ENCODE data around the gene FGD5. TPM values are rescaled to one million over a fixed set of nuclear protein-coding genes. Genes with fewer than 3 reads are reported as not detected.

FGD5 gene
- total and polyA plus RNA-seq, 2 donors (not counting 1 experiment from before 2014, with no cell fraction given), result not detected

DNA sequence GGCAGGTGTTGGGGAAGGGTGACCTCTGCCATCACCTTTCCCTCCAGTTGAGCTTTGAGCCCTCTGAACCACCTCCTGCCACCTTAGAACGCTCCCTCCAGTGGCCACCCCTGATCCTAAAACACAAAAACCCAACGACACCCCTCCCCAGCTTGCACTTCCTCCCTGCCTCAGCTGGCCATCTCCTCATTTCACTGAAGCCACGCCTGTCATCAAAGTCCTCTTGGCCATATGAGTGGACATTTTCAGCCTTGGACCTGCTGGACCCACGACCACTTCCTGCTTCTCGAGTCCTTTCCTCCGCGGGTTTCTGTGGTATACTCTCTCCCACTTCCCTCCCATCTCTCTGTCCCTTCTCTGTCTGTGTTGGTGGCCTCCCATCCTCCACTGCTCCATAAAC is 80.2 kb downstream of the FGD5 start:
- no peak overlapping the region for H3K9ac ChIP-seq (ENCODE audit: low read length)
- H3K27ac ChIP-seq (ENCODE audit: low read length in 2 of 2), result no peak overlapping the region
- H3K9me3 Mint-ChIP-seq (ENCODE audit: insufficient read depth), result peaks cover 1% of the 10 kb centered on the region
- TF ChIP-seq, protein P1, sequence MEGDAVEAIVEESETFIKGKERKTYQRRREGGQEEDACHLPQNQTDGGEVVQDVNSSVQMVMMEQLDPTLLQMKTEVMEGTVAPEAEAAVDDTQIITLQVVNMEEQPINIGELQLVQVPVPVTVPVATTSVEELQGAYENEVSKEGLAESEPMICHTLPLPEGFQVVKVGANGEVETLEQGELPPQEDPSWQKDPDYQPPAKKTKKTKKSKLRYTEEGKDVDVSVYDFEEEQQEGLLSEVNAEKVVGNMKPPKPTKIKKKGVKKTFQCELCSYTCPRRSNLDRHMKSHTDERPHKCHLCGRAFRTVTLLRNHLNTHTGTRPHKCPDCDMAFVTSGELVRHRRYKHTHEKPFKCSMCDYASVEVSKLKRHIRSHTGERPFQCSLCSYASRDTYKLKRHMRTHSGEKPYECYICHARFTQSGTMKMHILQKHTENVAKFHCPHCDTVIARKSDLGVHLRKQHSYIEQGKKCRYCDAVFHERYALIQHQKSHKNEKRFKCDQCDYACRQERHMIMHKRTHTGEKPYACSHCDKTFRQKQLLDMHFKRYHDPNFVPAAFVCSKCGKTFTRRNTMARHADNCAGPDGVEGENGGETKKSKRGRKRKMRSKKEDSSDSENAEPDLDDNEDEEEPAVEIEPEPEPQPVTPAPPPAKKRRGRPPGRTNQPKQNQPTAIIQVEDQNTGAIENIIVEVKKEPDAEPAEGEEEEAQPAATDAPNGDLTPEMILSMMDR (IDR thresholded peaks at IDR 0.05), result no peak
- TF ChIP-seq EZH2 (IDR thresholded peaks at IDR 0.05; ENCODE audit: borderline replicate concordance, insufficient read depth, low read depth, low read length, poor library complexity, severe bottlenecking), result no peak
- H3K27me3 Mint-ChIP-seq, result peaks cover 46% of the 10 kb centered on the region
- 55% methylated on average over 7 of the region's 7 CpGs for WGBS (ENCODE audit: insufficient coverage)
- H3K4me2 ChIP-seq (replicated peaks; ENCODE audit: low read depth, low read length, poor library complexity, severe bottlenecking), result no peak overlapping the region
- H4K20me1 ChIP-seq (ENCODE audit: control insufficient read depth, insufficient read depth, low read length, poor library complexity, severe bottlenecking), result no peaks in the 10 kb centered on the region
- no peaks in the 10 kb centered on the region for H3K79me2 ChIP-seq (ENCODE audit: control insufficient read depth, insufficient read depth, low read length)
- no peak overlapping the region for H3K27ac Mint-ChIP-seq
- H2AFZ ChIP-seq (ENCODE audit: insufficient read depth, low read depth, low read length, poor library complexity, severe bottlenecking), result no peak overlapping the region
- DNase-seq, result no peak
- no peak overlapping the region for H3K4me3 Mint-ChIP-seq
- no peaks in the 10 kb centered on the region for H3K4me1 Mint-ChIP-seq
- H3K36me3 ChIP-seq (replicated peaks in 1 of 2; ENCODE audit: control extremely low read depth in 1 of 2, control insufficient read depth in 1 of 2, extremely low read depth in 1 of 2, insufficient read depth in 2 of 2, low read length in 1 of 2), result no peaks in the 10 kb centered on the region
- no peak overlapping the region for H3K4me3 ChIP-seq (ENCODE audit: control extremely low read depth in 1 of 5, extremely low read depth in 1 of 5, insufficient read depth in 1 of 5, low read depth in 2 of 5, low read length in 4 of 5)
- ChIA-PET POLR2A (no interaction called here), CTCF (interaction anchor here (1.0 kb wide), 1 partner anchor 27 kb away, joined by 3 read pairs; no protein-coding TSS in a partner anchor)
- peaks cover 0 to 2% (median 0%) of the 10 kb centered on the region in 3 donors for H3K9me3 ChIP-seq (ENCODE audit: control extremely low read depth in 1 of 3, control insufficient read depth in 2 of 3, insufficient read depth in 1 of 3, low read length in 2 of 3)
- intact Hi-C loops (cut with micrococcal nuclease), result no loop called here
- ATAC-seq (ENCODE audit: low read depth), result no peak
- no peaks in the 10 kb centered on the region for H3K4me1 ChIP-seq (ENCODE audit: control insufficient read depth in 2 of 2, insufficient read depth in 2 of 2, low read length in 2 of 2)
- peaks cover 0 to 2% (median 0%) of the 10 kb centered on the region in 4 experiments for H3K27me3 ChIP-seq (replicated peaks in 1 of 4; ENCODE audit: control extremely low read depth in 1 of 4, control insufficient read depth in 3 of 4, insufficient read depth in 4 of 4, low read length in 3 of 4)

DNA sequence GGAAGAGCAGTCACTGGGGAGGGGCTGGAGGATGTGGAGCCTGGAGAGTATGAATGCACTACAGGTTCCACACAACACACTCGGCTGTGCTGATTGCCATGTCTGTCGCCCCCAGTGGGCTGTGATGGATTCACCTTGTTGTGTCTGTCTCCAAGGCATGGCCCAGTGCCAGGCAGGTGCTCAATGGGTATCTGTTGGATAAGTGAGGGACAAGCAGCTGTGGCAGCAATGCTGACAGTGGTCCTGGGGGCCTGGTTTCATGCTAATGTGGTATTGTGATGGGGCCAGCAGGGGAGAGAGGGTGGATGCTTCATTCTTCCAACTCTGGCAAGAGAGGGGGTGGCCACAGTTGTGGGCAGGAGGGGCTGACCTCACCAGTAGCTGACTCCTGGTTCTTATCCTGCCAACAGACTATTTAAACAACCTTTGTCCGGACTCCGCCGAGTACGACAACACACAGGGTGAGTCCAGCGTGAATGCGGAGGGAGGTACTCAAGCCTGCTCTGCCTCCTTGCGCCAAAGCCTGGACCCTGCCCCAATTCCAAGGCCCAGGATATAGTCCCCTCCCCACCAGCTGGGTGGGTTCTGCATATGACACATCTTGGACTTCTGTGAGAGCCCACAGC is 81.3 kb downstream of the FGD5 start:
- peaks cover 39% of the 10 kb centered on the region for H3K27me3 Mint-ChIP-seq
- H3K4me2 ChIP-seq (replicated peaks; ENCODE audit: low read depth, low read length, poor library complexity, severe bottlenecking), result no peak overlapping the region

More for the DNA sequence above, 81.3 kb downstream of the FGD5 start:
- H3K9ac ChIP-seq (ENCODE audit: low read length), result no peak overlapping the region
- no peak for ATAC-seq (ENCODE audit: low read depth)
- Mint-ChIP-seq H3K27ac (no peak overlapping the region), H3K4me1 (no peaks in the 10 kb centered on the region), H3K4me3 (no peak overlapping the region), H3K9me3 (ENCODE audit: insufficient read depth) (peaks cover 2% of the 10 kb centered on the region)
- ChIA-PET CTCF (interaction anchor here (1.0 kb wide), 1 partner anchor 25 kb away, joined by 3 read pairs; no protein-coding TSS in a partner anchor), POLR2A (no interaction called here)
- H3K27me3 ChIP-seq (replicated peaks in 1 of 4; ENCODE audit: control extremely low read depth in 1 of 4, control insufficient read depth in 3 of 4, insufficient read depth in 4 of 4, low read length in 3 of 4), result no peaks in the 10 kb centered on the region
- 97% methylated on average over 7 of the region's 9 CpGs for WGBS (ENCODE audit: insufficient coverage)
- no peak overlapping the region for H2AFZ ChIP-seq (ENCODE audit: insufficient read depth, low read depth, low read length, poor library complexity, severe bottlenecking)
- no peak overlapping the region for H3K27ac ChIP-seq (ENCODE audit: low read length in 2 of 2)
- H3K4me1 ChIP-seq (ENCODE audit: control insufficient read depth in 2 of 2, insufficient read depth in 2 of 2, low read length in 2 of 2), result no peaks in the 10 kb centered on the region
- TF ChIP-seq EZH2 (IDR thresholded peaks at IDR 0.05; ENCODE audit: borderline replicate concordance, insufficient read depth, low read depth, low read length, poor library complexity, severe bottlenecking), result no peak
- TF ChIP-seq, protein P1 (IDR thresholded peaks at IDR 0.05), result no peak
- H4K20me1 ChIP-seq (ENCODE audit: control insufficient read depth, insufficient read depth, low read length, poor library complexity, severe bottlenecking), result no peaks in the 10 kb centered on the region
- intact Hi-C loops (cut with micrococcal nuclease), result no loop called here
- no peaks in the 10 kb centered on the region for H3K79me2 ChIP-seq (ENCODE audit: control insufficient read depth, insufficient read depth, low read length)
- no peaks in the 10 kb centered on the region for H3K36me3 ChIP-seq (replicated peaks in 1 of 2; ENCODE audit: control extremely low read depth in 1 of 2, control insufficient read depth in 1 of 2, extremely low read depth in 1 of 2, insufficient read depth in 2 of 2, low read length in 1 of 2)
- H3K9me3 ChIP-seq (ENCODE audit: control extremely low read depth in 1 of 3, control insufficient read depth in 2 of 3, insufficient read depth in 1 of 3, low read length in 2 of 3), result peaks cover 0 to 2% (median 0%) of the 10 kb centered on the region in 3 donors
- DNase-seq, result no peak
- H3K4me3 ChIP-seq (ENCODE audit: control extremely low read depth in 1 of 5, extremely low read depth in 1 of 5, insufficient read depth in 1 of 5, low read depth in 2 of 5, low read length in 4 of 5), result no peak overlapping the region
